GM19395 (cell line): ENCODE data around the gene PRSS33.

ENCODE experiments used
- ATAC-seq: cut with Tn5 transposase; IDR thresholded peaks from one replicate; pipeline ENCODE4 v1.9.1; 2021; ENCODE audit warnings: mild to moderate bottlenecking, moderate library complexity; ENCODE audit not compliant: unreplicated experiment

Gene PRSS33

DNA sequence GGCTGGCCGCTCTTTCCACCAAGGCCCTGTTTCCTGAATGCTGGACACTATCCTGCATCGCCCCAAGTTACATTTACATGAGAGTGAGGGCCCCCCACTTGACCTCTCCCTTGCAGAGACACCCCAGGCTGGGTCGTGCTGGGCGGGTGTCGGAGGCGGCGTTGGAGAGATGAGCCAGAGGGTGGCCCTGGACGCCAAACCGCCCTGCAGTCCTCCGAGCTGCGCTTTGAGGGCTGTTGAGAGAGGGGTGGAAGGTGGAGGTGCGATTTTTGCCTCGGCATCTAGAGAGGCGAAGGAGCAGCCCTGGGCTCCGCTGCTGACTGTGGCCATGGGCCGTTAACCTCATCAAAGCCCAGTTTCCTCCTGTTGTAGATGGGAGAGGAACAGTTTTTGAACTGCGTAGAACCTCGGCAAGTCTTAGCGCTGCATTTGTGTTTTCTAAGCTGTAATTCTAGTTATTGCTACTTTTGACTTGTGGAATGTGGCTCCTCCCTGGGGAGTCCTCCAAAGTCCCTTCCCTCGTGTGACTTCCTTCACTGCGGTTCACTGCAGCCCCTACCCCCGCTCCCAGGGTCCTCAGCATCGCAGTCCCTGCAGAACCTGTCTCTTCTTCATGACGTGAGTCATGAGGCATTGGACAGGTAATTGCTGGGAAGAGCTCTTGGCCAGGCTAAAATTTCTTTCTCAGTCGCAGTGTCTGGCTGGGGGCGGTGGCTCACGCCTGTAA, 9.3 kb downstream of the PRSS33 start:
- peak; percentile 5 for ATAC-seq

DNA sequence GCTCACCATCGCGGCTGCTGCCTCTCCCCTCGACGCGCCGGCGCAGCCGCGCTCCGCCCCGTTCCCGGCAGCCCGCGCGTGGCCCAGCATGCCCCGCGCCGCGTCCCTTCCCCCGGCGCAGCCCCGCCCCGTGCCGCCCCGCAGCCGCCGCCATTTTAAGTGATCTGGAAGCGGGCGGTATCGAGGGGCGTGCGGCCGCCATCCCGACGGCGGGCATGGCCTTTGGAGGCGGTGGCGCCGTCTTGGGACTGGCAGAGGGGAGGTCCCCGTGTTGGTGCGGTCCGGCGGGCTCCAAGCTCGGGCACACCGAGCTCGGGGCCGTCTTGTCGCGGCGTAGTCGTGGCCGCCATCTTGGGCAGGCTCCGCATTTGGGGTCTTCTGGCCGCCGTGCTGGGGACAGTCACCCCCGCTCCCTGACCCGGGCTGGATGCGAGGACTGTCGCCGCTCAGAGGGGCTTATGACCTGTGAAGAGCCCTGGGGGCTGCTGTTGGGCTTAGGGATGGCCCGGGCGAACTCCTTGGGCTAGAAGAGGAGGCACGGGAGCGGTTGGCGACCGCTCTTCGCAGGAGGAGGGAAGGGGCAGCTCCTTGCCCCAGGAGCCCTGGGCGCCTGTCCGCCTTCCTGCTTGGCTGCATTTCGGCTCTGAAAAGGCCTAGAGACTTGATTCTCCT, 10.0 kb downstream of the PRSS33 start, which contains the start of gene ELOB:
TSS of gene ELOB (minus strand) at position 50 of the 672 bp plus-strand sequence. CDS start at position 9, 41 bp downstream.
- peak; percentile 72 for ATAC-seq

DNA sequence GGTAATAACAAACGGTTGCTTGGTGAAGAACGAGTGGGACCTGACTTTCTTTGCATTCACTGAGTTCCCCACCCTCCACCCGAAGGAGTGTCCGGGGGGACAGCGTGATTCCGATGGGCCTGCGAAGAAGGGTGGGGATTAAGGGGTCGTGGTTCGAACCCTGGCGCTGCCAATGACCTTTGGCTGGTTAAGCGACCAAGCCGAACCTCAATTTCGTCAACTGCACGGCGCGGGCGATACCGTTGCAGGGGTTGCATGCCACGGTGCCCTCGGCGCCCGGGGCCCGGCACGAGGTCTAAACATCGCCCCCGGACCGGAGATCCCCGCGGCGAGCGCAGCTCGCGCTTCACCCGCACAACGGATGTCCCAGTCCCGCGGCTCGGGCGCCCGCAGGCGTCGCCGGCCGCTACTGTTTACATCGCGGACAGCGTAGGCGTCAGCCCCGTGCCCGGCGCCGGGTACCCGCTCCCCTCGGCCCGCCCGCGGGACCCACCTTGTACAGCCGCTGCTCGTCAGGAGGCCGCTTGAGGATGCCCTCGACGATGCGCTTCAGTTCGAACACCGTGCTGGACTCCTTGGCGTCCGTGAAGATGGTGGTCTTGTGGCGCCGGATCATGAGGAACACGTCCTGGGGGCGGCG, 10.7 kb downstream of the PRSS33 start:
- ATAC-seq = peak; percentile 32

DNA sequence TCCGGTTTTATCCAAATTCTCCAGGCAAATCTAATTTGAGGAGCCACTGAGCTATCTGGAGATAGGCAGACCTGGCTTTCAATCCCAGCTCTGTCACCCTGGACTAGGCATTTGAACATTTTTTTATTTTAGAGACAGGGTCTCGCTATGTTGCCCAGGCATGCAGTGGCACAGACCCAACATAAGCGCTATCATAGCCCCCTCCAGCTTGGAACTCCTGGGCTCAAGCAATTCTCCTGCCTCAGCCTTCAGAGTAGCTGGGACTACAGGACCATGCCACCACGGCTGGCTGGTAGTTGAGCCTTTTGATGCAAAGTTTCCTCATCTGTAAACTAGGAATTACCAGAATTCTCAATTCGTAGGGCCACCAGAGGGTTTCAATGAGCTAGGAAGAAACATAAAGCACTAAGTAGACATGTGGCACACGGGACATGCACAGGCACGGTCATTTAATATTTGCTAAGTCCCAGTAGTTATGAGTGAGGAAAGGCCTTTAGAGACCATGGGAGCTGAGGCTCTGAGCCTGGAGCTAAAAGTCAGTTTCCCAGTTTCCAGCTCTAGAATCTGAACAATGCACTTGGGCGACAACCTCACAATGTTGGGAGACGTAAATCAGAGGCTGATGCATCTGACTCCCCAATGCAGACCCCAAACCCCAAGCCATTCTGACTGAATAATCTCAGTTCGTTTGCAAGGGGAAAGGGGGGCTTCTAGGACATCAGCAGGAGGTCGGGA, 11.4 kb downstream of the PRSS33 start:
- no peak for ATAC-seq

DNA sequence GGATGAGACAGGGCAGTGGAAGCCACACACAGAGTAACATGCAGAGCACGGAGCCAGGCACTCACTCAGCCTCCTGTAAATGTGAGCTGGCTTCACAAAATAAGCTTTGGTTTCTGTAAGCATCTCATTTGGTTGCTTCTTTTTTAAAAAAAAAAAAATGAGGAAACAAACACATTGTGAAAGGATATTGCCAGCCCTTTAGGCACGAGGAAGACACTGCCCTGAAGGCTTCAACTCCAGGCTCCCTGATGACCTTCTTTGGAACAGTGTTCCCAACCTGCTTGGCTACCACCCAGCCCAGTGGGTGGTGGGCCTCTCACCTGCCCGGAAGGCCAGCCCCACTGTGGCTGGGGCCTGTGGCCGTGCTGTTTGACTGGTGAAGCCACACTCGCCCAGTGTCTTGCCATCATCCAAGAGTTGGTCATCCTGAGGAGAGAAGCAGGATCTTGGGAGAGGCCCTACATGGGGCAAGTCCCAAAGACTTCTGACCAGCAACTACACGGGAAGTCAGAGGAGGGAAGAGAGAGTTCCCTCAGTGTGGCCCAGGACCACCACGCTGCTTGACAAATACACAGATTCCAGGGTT, 12.1 kb downstream of the PRSS33 start:
- no peak for ATAC-seq

DNA sequence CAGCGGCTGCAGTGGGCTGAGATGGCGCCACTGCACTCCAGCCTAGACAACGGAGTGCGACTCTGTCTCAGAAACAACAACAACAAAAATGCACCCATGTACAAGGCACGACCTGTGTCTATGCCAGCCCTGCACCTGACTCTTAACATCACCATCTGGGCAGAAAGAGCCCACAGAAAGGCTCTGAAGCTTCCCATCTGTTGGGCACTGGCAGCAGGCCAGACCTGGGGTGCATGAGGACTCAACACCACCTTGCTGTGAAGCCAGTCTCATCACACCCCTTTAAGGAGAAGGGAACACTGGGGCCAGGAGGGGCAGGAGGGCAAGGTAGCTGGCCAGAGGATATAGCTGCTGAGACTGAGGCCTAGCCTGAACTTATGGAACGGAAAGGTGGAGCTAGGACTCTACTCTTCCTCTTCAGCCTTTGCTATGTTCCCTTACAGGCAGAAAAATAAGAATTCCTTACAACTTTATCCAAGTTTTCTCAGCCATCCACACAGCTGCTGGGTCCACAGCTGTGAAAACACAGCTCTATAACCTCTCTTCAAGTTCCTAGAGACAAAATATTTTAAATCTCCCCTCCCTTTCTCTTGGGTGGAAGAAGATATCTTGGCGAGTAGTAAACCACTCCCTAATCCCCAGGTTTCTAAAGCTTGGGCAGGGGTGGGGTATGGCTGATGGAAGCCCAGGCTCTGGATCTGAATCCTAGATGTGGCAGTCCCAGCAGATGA, 13.0 kb downstream of the PRSS33 start:
- no peak for ATAC-seq

DNA sequence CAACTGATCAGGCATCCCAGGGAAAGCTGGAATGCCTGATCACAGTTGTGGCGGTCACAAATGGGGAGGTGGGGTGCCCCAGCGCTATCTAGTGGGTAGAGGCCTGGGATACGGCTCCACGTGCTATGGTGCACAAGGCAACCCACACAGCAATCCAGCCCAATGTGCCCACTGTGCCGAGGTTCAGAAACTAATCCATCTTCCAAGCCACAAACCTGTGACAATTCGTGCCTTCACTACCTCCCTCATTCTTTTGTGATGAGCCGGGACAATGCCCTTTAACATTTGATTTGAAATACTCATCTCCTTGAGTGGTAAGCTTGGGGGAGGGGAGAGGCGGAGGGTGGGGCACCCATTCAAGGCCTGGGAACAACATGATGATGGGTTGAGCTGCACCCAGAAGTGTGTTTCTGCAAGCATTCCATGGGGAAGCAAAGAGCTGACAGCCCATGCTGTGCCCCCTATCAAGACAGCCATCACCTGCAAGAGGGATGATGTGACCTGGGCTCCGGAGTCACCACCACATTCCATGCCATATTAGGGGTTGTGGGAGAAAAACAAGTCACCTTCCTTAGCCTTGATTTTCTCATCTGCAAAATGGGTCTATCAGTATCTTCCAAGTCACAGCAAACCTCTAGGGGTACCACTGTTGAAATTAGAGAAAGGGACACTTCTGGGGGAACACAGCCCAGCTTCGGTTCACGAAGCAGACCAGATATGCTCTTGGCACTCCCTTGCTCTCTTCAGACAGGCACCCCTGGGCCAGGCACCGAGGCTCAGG, 14.0 kb downstream of the PRSS33 start:
- ATAC-seq = no peak

DNA sequence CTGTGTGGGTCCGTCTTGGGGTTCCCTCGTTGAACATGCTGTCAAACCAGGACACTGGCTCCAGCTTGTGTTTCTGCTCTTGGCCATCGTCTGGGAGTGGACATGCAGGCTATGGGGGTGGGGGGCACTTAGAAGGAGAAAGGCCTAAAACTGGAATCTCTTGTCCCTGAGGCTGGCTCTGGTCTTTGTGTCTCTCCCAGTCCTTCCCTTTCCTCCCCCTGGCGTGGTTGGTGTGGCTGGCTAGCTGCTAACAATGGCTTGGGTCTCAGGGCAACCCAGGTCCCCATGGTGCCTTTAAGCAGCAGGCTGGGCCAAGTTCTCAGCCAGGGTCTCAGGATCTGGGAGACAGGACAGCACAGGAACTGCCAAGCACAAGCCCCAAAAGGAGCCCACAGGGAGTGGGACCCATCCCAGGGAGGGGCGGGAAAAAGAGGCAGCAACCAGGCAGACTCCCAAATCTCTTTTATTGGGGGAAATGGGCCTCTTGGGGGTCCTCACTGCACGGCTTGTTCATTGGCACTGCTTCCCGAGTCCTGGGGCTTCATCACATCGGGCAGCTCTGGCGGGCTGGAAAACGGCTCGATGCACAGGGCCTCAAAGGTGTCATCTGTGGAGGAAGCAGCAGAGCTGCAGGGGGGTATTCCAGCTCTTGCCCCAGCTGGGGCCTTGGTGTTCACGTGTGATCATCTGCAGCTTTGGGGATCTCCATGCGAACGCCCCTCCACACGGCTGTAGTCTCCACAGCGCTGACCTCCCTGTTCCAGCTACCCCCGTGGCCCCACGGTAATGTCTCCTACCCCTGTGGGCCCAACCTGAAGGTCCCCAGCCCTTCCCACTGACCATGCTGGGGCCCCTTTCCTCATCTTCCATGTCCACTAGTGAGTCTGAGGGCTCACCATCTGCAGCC, 15.6 kb downstream of the PRSS33 start:
- ATAC-seq = no peak

DNA sequence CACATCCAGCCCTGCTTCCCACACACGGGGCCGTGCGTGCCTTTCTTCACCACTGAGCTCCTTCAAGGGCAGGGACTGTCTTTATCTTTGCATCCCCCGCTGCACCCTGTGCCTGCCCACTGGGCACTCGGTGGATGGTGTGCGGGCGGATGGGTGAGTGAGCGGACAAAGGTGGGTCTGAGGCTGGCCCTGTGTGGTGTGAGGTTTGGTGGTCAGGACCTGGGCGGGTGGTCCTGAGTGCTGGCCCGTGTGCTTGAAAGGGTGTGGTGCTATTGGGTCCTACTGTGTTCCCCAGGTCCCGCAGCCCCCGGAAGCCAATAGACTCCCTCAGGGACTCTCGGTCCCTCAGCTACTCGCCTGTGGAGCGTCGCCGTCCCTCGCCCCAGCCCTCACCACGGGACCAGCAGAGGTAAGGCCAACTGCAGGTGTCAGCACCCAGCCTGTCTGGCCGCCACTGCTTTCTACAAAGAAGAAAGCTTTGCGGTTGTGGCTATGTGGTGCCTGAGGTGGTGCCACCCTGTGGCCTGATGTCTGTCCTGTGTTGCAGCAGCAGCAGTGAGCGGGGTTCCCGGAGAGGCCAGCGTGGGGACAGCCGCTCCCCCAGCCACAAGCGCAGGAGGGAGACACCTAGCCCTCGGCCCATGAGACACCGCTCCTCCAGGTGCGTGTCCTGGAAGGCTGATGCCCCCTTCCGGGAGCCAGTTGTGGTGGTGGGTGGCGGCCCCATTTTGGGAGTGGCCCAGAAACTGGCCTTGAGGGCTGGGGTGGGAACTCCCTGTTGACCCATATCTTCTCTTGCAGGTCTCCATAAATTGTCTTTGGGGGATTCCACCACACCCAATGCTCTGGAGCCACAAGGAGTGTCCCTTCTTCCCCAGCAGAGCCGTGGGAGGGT, 17.1 kb downstream of the PRSS33 start:
- no peak for ATAC-seq

DNA sequence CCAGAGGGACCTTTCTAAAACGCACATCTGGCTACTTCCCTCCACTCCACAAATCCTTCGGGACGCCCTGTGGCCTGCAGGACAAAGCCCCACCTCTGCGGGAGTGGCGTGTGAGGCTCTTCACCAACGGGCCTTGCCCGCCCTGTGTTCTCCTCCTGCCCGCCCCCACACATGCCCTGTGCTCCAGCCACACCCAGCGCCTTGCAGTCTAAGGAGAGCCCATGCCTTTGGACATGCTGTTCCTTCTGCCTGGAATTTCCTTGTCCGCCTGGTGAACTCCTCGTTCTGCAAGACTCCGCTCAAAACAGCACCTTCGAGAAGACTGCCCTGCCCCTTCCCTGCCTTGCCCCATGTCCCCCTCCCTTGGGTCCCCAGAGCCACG, 17.7 kb downstream of the PRSS33 start:
- ATAC-seq = no peak

DNA sequence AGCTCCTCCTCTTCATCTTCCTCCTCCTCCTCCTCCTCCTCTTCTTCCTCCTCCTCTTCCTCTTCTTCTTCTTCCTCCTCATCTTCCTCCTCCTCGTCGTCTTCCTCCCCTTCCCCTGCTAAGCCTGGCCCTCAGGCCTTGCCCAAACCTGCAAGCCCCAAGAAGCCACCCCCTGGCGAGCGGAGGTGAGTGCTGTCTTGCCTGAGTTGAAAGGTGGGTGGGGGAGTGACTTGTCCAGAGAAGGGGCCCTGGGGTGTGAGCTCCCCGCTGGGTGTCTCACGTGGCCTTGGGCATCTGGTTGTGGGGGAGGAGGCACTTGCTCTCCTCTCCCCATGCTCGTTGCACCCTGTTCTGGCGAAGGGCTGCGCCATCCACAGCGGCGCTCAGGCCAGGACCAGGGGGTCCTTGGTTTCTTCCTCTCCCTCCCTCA, 18.2 kb downstream of the PRSS33 start:
- ATAC-seq = no peak

DNA sequence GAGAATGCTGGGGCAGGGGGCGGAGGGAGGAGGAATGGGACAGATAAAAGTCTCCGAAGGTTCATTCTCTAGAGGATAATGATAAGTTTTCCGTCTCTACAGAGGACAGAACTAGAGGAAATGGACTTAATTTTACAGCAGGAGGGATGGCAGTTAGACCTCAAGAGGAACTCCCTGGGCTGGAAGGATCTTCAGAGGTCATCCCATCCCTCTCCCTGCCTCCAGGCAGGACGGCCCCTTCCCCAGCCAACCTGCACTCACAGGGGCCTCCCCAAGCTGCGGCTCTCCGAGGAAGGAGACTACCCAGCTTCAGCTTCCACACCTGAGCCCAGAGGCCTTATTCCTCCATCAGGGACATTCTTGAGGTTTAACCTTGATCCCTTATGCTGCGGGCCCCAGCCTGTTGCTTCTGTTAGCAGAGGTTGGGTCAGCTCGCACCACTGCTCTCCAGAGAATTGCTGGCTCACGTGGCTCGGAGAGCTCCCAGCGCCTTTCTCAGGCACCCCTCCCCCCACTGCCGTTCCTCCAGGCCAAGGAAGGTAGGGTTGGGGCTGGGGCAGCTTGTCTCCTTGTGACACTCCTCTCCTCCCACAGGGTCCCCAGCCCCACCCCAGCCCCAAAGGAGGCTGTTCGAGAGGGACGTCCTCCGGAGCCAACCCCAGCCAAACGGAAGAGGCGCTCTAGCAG, 18.8 kb downstream of the PRSS33 start:
- ATAC-seq = no peak

DNA sequence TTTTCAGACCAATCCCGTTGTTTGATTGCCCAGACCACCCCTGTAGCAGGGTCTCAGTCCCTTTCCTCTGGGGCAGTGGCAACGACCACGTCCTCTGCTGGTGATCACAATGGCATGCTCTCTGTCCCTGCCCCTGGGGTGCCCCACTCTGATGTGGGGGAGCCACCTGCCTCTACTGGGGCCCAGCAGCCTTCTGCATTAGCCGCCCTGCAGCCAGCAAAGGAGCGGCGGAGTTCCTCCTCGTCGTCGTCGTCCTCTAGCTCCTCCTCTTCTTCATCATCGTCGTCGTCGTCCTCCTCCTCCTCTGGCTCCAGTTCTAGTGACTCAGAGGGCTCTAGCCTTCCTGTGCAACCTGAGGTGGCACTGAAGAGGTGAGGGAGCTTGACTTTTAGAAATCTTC, 19.5 kb downstream of the PRSS33 start:
- no peak for ATAC-seq

DNA sequence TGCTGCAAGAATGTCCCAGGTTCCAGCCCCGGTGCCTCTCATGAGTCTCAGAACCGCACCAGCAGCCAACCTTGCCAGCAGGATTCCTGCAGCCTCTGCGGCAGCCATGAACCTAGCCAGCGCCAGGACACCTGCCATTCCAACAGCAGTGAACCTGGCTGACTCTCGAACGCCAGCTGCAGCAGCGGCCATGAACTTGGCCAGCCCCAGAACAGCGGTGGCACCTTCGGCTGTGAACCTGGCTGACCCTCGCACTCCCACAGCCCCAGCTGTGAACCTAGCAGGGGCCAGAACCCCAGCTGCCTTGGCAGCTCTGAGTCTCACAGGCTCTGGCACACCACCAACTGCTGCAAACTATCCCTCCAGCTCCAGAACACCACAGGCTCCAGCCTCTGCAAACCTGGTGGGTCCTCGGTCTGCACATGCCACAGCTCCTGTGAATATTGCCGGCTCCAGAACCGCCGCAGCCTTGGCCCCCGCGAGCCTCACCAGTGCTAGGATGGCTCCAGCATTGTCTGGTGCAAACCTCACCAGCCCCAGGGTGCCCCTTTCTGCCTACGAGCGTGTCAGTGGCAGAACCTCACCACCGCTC, 20.1 kb downstream of the PRSS33 start:
- no peak for ATAC-seq

DNA sequence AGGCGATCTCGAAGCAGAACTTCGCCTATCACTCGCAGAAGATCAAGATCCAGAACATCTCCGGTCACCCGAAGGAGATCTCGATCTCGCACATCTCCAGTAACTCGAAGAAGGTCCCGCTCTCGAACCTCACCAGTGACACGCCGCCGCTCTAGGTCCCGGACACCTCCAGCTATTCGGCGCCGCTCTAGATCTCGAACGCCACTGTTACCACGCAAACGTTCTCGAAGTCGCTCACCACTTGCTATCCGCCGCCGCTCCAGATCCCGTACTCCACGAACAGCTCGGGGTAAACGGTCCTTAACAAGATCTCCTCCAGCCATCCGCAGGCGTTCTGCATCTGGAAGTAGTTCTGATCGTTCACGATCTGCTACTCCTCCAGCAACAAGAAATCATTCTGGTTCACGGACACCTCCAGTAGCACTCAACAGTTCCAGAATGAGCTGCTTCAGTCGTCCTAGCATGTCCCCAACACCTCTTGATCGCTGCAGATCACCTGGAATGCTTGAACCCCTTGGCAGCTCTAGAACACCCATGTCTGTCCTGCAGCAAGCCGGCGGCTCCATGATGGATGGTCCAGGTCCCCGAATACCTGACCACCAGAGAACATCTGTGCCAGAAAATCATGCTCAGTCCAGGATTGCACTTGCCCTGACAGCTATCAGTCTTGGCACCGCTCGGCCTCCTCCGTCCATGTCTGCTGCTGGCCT, 20.8 kb downstream of the PRSS33 start:
- ATAC-seq = no peak
